GM19467 (cell line): ENCODE data around the gene ABTB2.
A peak's percentile ranks its signal among the peaks of the same experiment; 100 is the strongest.

Experiments used
- ATAC-seq: cut with Tn5 transposase; IDR thresholded peaks from one replicate; pipeline ENCODE4 v1.9.1; 2021; ENCODE audit warnings: mild to moderate bottlenecking, moderate library complexity; ENCODE audit not compliant: unreplicated experiment

The ABTB2 gene

DNA sequence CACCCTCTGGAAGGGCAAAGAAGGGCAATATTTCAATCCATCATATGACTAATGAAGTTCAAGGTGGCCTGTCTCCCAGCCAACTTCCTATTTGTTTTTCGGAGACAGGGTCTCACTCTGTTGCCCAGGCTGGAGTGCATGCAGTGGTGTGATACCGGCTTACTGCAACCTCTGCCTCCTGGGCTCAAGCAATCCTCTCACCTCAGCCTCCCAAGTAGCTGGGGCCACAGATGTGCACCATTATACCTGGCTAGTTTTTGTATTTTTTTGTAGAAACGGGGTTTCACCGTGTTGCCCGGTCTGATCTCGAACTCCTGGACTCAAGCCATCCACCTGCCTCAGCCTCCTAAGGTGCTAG is 13.4 kb downstream of the ABTB2 start:
- ATAC-seq: no peak

GRCh38 chr11:34343686-34344085 is 14.1 kb downstream of the ABTB2 start:
- no peak for ATAC-seq

GRCh38 chr11:34343153-34343552 is 14.7 kb downstream of the ABTB2 start:
- ATAC-seq: no peak

GRCh38 chr11:34341931-34342533 is 15.8 kb downstream of the ABTB2 start:
- no peak for ATAC-seq

GRCh38 chr11:34341096-34341495 is 16.7 kb downstream of the ABTB2 start:
- ATAC-seq: no peak

DNA sequence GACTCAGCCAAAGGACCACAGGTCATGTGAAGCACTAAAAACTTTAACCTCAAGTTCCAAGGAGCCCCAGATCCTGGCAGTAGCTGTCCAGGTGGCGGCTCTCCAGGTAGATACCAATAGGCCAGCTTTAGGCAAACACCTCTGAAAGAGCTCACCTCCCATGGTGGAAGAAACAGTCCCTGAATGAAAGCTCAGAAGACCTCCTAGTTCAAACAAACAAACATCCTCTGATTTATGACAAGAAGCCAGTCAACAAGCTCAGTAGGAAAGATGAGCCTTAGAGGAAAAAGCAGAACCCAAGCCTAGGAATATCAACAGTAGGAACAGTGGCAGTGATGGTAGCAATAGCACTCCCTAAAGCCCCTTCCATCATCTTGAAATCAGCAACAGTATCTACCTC is 17.2 kb downstream of the ABTB2 start:
- ATAC-seq: no peak

GRCh38 chr11:34339149-34340064 is 18.4 kb downstream of the ABTB2 start:
- ATAC-seq: peak; percentile 84

DNA sequence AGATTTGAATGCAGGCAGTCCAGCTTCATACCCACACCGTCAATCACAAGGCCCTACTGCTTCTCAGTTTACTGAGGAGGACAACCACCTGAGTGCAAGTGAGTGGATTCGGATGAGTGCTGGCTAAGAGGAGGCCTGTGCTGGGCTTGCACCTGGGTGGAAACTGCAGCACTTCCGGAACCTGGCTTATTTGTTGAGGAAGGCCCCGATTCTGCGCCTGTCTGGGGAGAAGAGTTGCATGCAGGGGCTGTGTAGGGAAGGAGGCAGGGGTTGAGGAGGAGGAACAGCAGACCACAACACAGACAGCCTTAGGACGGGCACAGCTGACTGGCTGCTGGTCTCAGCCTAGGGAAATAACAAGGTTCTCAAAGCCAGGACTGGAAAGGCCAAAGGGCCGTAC is 20.8 kb downstream of the ABTB2 start:
- ATAC-seq: no peak

- no peak for ATAC-seq
Measured at GRCh38 chr11:34335801-34336200, 22.0 kb downstream of the ABTB2 start.

DNA sequence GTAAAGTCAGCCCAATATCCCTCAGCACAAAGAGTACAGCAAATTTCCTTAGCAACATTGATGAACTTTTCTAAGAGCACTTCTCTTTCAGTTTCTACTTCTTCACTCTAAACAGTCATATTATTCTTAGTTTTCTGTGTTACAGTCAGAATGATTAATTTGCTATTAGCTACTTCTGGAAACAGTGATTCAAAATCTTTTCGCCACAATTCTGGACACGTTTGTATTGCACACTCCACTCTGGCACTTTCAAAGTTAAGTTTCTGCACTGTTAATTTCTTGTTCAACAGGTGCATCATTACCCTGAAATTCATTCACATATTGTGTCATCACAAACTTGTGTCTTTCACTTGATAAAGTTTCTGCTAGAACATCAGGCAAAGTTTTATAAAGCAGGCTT is 22.5 kb downstream of the ABTB2 start:
- ATAC-seq: no peak

- ATAC-seq: no peak
Measured at GRCh38 chr11:34333787-34334186, 24.0 kb downstream of the ABTB2 start.

DNA sequence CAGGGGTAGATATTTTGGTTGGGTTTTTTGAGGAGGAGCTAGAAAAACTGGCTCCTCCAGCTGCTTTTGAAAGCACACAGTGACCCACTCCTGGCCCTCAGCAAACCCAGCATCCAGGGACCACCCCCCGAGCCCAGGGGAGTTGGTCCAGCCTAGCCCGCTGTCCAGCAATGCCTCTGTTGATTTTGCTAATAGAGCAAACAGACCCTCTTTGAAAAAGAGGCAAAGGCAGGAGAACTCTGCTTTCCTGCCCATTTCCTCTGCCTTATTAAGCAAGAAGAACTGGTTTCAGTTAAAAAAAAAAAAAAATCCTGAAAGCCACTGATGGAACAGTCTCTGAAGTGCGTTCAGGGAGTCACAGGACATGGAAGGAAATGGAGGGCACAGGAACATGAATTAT is 25.3 kb downstream of the ABTB2 start:
- ATAC-seq: no peak

GRCh38 chr11:34331736-34332135 is 26.1 kb downstream of the ABTB2 start:
- ATAC-seq: no peak

GRCh38 chr11:34331329-34331728 is 26.5 kb downstream of the ABTB2 start:
- ATAC-seq: no peak

- no peak for ATAC-seq
Measured at GRCh38 chr11:34330653-34331052, 27.2 kb downstream of the ABTB2 start.

GRCh38 chr11:34329876-34330275 is 27.9 kb downstream of the ABTB2 start:
- no peak for ATAC-seq

DNA sequence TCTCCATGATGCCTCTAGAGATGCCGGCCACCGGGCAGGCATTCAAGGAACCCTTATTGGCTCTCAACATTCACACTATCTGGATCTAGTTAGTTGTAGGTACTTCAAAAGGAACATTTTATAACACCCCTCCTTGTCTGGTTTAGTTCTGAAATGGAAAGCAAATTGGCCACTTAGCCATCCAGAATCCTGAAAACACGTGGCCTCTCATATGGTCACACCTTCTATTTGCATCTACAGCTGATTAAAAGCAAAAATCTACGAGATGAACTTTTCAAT is 29.2 kb downstream of the ABTB2 start:
- ATAC-seq: no peak

- ATAC-seq: no peak
Measured at GRCh38 chr11:34327804-34328631, 29.8 kb downstream of the ABTB2 start.

DNA sequence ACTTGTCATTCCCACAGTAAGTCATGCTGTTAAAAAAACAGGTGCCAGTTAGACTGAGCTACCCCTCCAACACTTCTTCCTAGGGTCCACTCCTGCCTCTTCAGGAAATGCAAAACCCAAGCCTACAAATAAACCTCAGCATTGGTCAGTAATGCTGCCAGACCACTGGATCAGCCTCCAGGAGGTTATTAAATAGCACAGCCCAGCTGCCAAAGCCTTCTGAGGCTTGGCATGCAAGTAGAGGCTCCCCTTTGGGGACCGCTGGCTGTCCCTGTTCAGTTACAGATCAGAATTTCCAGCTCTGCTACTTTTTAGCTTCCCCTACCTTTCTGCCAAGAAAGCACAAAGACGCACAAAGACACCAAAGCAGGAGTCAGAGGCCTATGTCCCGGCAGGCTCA is 33.3 kb downstream of the ABTB2 start:
- ATAC-seq: no peak

DNA sequence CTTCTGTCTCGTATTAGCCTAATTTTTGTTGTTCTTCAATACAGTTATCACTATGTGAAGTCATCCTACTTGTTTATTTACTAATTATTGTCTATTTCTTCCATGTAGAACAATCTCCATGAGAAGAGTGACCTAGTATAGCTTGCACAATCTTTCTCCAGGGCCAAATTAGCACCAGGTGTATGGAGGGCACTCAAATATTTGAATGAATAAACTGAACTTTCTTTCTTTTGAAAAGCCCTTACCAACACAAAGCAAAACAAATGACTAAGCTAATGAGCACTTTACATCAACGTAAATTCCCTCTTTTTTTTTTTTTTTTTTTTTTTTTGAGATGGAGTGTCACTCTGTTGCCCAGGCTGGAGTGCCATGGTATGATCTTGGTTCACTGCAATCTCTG is 34.2 kb downstream of the ABTB2 start:
- no peak for ATAC-seq

DNA sequence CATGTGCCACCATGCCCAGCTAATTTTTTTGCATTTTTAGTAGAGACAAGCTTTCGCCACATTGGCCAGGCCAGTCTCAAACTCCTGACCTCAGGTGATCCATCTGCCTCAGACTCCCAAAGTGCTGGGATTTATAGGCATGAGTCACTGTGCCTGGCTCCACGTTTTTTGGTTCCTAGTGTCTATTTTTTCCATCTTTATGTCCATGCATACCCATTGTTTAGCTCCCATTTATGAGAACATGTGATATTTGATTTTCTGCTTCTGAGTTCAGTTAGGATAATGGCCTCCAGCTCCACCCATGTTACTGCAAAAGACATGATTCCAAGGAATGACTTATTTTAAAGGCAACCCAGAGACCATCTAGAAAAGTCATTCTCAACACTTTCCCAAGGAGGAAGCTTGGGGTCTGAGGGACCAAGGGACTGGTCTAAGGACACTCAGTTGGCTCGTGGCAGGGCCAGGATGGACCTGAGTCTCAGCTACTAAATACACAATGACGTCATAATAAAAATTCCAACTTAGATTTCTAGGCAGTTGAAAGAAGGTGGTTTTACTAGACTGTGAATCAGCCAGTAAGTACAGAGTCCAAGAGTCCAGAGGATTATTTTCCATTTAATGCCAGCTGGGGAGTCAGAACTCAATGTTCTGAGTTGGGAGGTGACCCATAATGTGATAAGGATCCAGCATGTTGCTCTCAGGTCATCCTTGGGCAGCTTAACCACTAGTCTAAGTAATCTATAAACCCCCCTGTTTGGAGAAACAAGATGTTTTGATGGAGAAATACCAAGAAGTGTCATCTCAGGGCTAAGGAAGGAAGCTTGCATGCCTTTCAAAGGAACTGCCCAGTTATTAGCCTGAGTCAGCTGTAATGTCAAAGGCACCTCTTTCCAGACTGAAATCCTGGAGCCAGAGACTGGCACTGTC is 39.4 kb downstream of the ABTB2 start:
- ATAC-seq: no peak
